Calu3 (cell line): Measurements from ENCODE around the gene SOD1. TPM values are rescaled to one million over a fixed set of nuclear protein-coding genes. Genes with fewer than 3 reads are reported as not detected.

ENCODE experiments used
- BruUV-seq: library from RNA; stranded (reverse); fragments of 400-500 nt; replicated peaks from 2 replicates; lab custom pipeline; 2021; lab: Mats Ljungman, UMichigan
- CTCF ChIA-PET: fragments of 300-600 bp; sonication (Branson Sonifier 250); formaldehyde crosslinking; loops from one replicate; lab custom pipeline; 2022; ENCODE audit warnings: antibody characterized with exemption; lab: Charles Lee
- DNase-seq: peaks from one replicate; pipeline ENCODE4 v3.0.0; 2022
- H3K27ac Mint-ChIP-seq: one replicate; pipeline ENCODE4 v1.8.0; 2022; ENCODE audit warnings: mixed read lengths; ENCODE audit not compliant: unreplicated experiment
- H3K27me3 Mint-ChIP-seq: one replicate; pipeline ENCODE4 v1.8.0; 2022; ENCODE audit warnings: mixed read lengths; ENCODE audit not compliant: unreplicated experiment
- H3K36me3 Mint-ChIP-seq: one replicate; pipeline ENCODE4 v1.8.0; 2022; ENCODE audit warnings: mild to moderate bottlenecking, moderate library complexity, mixed read lengths; ENCODE audit not compliant: insufficient read depth, unreplicated experiment
- H3K4me1 Mint-ChIP-seq: one replicate; pipeline ENCODE4 v1.8.0; 2022; ENCODE audit warnings: mild to moderate bottlenecking, low read depth, mixed read lengths; ENCODE audit not compliant: unreplicated experiment
- H3K4me3 Mint-ChIP-seq: one replicate; pipeline ENCODE4 v1.8.0; 2022; ENCODE audit warnings: mild to moderate bottlenecking, low read depth, moderate library complexity, mixed read lengths; ENCODE audit not compliant: unreplicated experiment
- H3K9me3 Mint-ChIP-seq: one replicate; pipeline ENCODE4 v1.8.0; 2022; ENCODE audit warnings: low read depth, mixed read lengths; ENCODE audit not compliant: unreplicated experiment
- intact Hi-C: fragments of 100-400 bp; cut with micrococcal nuclease; formaldehyde crosslinking; loops from one replicate; pipeline ENCODE4 v1.10.0; 2022; ENCODE audit not compliant: unreplicated experiment
- total RNA-seq: library from RNA; stranded (reverse); gene quantifications from 2 replicates; pipeline ENCODE4 v1.2.3, GENCODE V29; 2022
- TF ChIP-seq, protein P1 (sequence below): fragments of 200-600 bp; IDR thresholded peaks from one replicate; pipeline ENCODE4 v1.8.0; 2022; ENCODE audit warnings: antibody characterized with exemption; ENCODE audit not compliant: unreplicated experiment

SOD1 gene
- total RNA-seq, 1 experiment from 2014 or later: 223 TPM

GRCh38 chr21:31636874-31637273 lies 22.6 kb upstream of the SOD1 start:
- no peak overlapping the region for H3K27ac Mint-ChIP-seq
- TF ChIP-seq, protein P1, sequence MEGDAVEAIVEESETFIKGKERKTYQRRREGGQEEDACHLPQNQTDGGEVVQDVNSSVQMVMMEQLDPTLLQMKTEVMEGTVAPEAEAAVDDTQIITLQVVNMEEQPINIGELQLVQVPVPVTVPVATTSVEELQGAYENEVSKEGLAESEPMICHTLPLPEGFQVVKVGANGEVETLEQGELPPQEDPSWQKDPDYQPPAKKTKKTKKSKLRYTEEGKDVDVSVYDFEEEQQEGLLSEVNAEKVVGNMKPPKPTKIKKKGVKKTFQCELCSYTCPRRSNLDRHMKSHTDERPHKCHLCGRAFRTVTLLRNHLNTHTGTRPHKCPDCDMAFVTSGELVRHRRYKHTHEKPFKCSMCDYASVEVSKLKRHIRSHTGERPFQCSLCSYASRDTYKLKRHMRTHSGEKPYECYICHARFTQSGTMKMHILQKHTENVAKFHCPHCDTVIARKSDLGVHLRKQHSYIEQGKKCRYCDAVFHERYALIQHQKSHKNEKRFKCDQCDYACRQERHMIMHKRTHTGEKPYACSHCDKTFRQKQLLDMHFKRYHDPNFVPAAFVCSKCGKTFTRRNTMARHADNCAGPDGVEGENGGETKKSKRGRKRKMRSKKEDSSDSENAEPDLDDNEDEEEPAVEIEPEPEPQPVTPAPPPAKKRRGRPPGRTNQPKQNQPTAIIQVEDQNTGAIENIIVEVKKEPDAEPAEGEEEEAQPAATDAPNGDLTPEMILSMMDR: no peak
- peaks cover 5% of the 10 kb centered on the region for H3K9me3 Mint-ChIP-seq
- H3K4me3 Mint-ChIP-seq: no peak overlapping the region
- H3K36me3 Mint-ChIP-seq: no peaks in the 10 kb centered on the region
- no peaks in the 10 kb centered on the region for H3K27me3 Mint-ChIP-seq
- DNase-seq: no peak
- BruUV-seq: no TSS peak
- no peaks in the 10 kb centered on the region for H3K4me1 Mint-ChIP-seq
- CTCF ChIA-PET: interaction anchor here (0.7 kb wide), 1 partner anchor 459 kb away, joined by 4 read pairs; no protein-coding TSS in a partner anchor
- intact Hi-C loops: no loop called here

GRCh38 chr21:31641416-31641922 lies 18.0 kb upstream of the SOD1 start:
- intact Hi-C loops: no loop called here
- no peaks in the 10 kb centered on the region for H3K27me3 Mint-ChIP-seq
- no peaks in the 10 kb centered on the region for H3K36me3 Mint-ChIP-seq
- TF ChIP-seq, protein P1: no peak
- H3K9me3 Mint-ChIP-seq: peaks cover 2% of the 10 kb centered on the region
- no peak overlapping the region for H3K4me3 Mint-ChIP-seq
- H3K27ac Mint-ChIP-seq: no peak overlapping the region
- no TSS peak for BruUV-seq
- H3K4me1 Mint-ChIP-seq: peaks cover 9% of the 10 kb centered on the region
- no peak for DNase-seq
- CTCF ChIA-PET: no interaction called here

DNA sequence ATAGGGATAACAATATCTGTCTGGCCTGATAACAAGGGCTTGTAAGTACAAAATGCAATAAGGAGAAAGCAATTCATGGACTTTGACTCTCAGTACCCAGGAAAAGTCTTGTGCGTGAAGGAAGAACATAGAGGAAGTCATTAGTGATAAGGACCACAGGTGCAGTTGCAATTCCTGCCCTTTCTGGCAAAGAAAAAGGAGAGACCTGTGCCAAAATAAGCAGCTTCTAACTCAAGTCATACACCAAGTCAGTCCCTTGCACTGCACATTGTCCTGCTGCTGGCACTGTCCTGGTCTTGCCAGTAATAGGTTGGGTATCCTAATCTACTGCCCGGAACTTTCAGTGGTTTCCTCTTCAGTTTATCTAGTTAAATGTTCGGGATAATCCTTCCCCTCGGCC lies 14.8 kb upstream of the SOD1 start:
- intact Hi-C loops: no loop called here
- no peaks in the 10 kb centered on the region for H3K36me3 Mint-ChIP-seq
- H3K9me3 Mint-ChIP-seq: peaks cover 2% of the 10 kb centered on the region
- H3K4me1 Mint-ChIP-seq: peaks cover 9% of the 10 kb centered on the region
- TF ChIP-seq, protein P1: no peak
- no TSS peak for BruUV-seq
- CTCF ChIA-PET: interaction anchor here (1.0 kb wide), 1 partner anchor 15 kb away, joined by 3 read pairs; no protein-coding TSS in a partner anchor
- no peaks in the 10 kb centered on the region for H3K27me3 Mint-ChIP-seq
- DNase-seq: no peak
- no peak overlapping the region for H3K27ac Mint-ChIP-seq
- no peak overlapping the region for H3K4me3 Mint-ChIP-seq

GRCh38 chr21:31647650-31648049 lies 11.8 kb upstream of the SOD1 start:
- H3K9me3 Mint-ChIP-seq: no peaks in the 10 kb centered on the region
- TF ChIP-seq, protein P1: no peak
- H3K4me3 Mint-ChIP-seq: no peak overlapping the region
- no peak for DNase-seq
- no peak overlapping the region for H3K27ac Mint-ChIP-seq
- CTCF ChIA-PET: interaction anchor here (0.7 kb wide), 1 partner anchor 113 kb away, joined by 4 read pairs; no protein-coding TSS in a partner anchor
- no peaks in the 10 kb centered on the region for H3K36me3 Mint-ChIP-seq
- H3K27me3 Mint-ChIP-seq: no peaks in the 10 kb centered on the region
- intact Hi-C loops: no loop called here
- peaks cover 9% of the 10 kb centered on the region for H3K4me1 Mint-ChIP-seq
- no TSS peak for BruUV-seq
